ENCODE measurements around the gene RTCA.

DNA sequence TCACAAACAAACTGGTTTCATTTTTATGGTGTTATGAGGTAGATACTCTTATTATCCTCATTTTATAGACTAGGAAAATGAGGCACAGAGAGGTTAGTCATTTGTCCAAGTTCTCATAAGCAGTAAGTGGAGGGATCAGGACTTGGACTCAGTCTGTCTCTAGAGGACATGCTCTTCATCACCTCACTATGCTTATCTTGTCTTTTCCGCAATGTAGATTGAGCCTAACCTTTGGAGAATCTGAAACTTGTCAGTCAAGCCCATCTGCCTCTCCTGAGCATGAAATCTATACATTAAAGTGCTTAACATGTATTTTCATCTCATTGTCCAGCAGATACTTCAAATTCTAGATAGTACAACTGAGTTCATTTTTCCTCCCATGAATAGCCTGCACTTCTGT lies 74.5 kb downstream of the RTCA start:
- no peak for TF ChIP-seq CTCF (IDR thresholded peaks at IDR 0.05; ENCODE audit: low read depth, low read length, poor library complexity, severe bottlenecking)
- TF ChIP-seq EZH2phosphoT487 (IDR thresholded peaks at IDR 0.05; ENCODE audit: borderline replicate concordance, low read length): no peak
